Endothelial cell of umbilical vein (primary cell): Measurements from ENCODE around the gene LAD1. TPM values are rescaled to one million over a fixed set of nuclear protein-coding genes. Genes with fewer than 3 reads are reported as not detected.

Experiments
- BruUV-seq: library from RNA; stranded (reverse); fragments of 400-500 nt; replicated peaks from 2 replicates; lab custom pipeline; 2021; lab: Mats Ljungman, UMichigan
- CTCF ChIA-PET: fragments of 300-600, 350-600 bp; sonication (Branson Sonifier 250); formaldehyde crosslinking; loops from one replicate; lab custom pipeline; 2021; ENCODE audit warnings: antibody characterized with exemption, inconsistent platforms; lab: Charles Lee
- POLR2A ChIA-PET: fragments of 300-600, 350-600 bp; sonication (Branson Sonifier 250); formaldehyde crosslinking; loops from one replicate; lab custom pipeline; 2021; ENCODE audit warnings: antibody characterized with exemption, inconsistent platforms; lab: Charles Lee
- DNase-seq: peaks from one replicate; pipeline ENCODE4 v3.0.0-alpha.2; 2011; ENCODE audit warnings: low read depth, low spot score
- FAIRE-seq: peaks from 2 replicates; lab custom pipeline; 2011; peaks lifted over from hg19 to GRCh38; lab: Jason Lieb, UNC
- H2AFZ ChIP-seq: 2 replicates; pipeline ENCODE4 v1.6.0; 2012; ENCODE audit warnings: low read depth, low read length, control low read depth, inconsistent platforms
- H3K27ac ChIP-seq: 2 replicates; pipeline ENCODE4 v1.5.1; 2011; ENCODE audit warnings: low read depth, mild to moderate bottlenecking, control low read depth, low read length, moderate library complexity; ENCODE audit not compliant: insufficient read depth
- H3K27me3 ChIP-seq, 2 experiments: 2 replicates each; pipeline versions ENCODE4 v1.6.0 to v1.6.1; 2011; ENCODE audit warnings: low read length in 2 of 2, mixed read lengths in 1 of 2; ENCODE audit not compliant: control insufficient read depth in 2 of 2, insufficient read depth in 2 of 2
- H3K36me3 ChIP-seq, 2 experiments: 2 replicates in 1 of 2; 3 replicates in 1 of 2; pipeline ENCODE4 v1.5.1; 2011; ENCODE audit warnings: low read length in 2 of 2, mild to moderate bottlenecking in 1 of 2, moderate library complexity in 1 of 2; ENCODE audit not compliant: control insufficient read depth in 2 of 2, insufficient read depth in 2 of 2; ENCODE audit errors: extremely low read depth in 1 of 2
- H3K4me1 ChIP-seq: 3 replicates; pipeline ENCODE4 v1.5.1; 2011; ENCODE audit warnings: mild to moderate bottlenecking, low read length; ENCODE audit not compliant: control insufficient read depth, insufficient read depth; ENCODE audit errors: extremely low read depth
- H3K4me2 ChIP-seq: 2 replicates; pipeline ENCODE4 v1.6.1; 2011; ENCODE audit warnings: low read length, control low read depth, mixed read lengths; ENCODE audit not compliant: insufficient read depth
- H3K4me3 ChIP-seq, 3 experiments: fragments of 200-600 bp in 1 of 3; sonication (generic), shearing (Covaris generic) in 1 of 3; replicated peaks in 1 of 3; 2 replicates each; pipeline ENCODE4 v1.5.1; 2011 to 2016; ENCODE audit warnings: control low read depth in 3 of 3, low read length in 3 of 3, mild to moderate bottlenecking in 2 of 3, inconsistent platforms in 1 of 3, low read depth in 1 of 3, moderate library complexity in 1 of 3; ENCODE audit not compliant: insufficient read depth in 1 of 3
- H3K79me2 ChIP-seq: 2 replicates; pipeline ENCODE4 v1.6.0; 2012; ENCODE audit warnings: low read length, inconsistent platforms; ENCODE audit not compliant: control insufficient read depth, insufficient read depth
- H3K9ac ChIP-seq: replicated peaks from 2 replicates; pipeline ENCODE3; 2011; ENCODE audit warnings: low read length, control low read depth; ENCODE audit not compliant: insufficient read depth; ENCODE audit errors: extremely low read depth
- H3K9me1 ChIP-seq: replicated peaks from 3 replicates; pipeline ENCODE4 v1.6.0; 2011; ENCODE audit warnings: mild to moderate bottlenecking, low read length; ENCODE audit not compliant: control insufficient read depth, insufficient read depth; ENCODE audit errors: extremely low read depth
- H3K9me3 ChIP-seq: replicated peaks from 2 replicates; pipeline ENCODE4 v1.5.1; 2012; ENCODE audit warnings: low read length, inconsistent platforms; ENCODE audit not compliant: control insufficient read depth, insufficient read depth
- H4K20me1 ChIP-seq: replicated peaks from 2 replicates; pipeline ENCODE3; 2011; ENCODE audit warnings: mild to moderate bottlenecking, low read length; ENCODE audit not compliant: control insufficient read depth, insufficient read depth; ENCODE audit errors: extremely low read depth
- CTCF ChIP-seq, 2 donors: IDR thresholded peaks; 1 replicate in 1 of 2; 2 replicates in 1 of 2; pipeline ENCODE4 v1.5.1; 2011; ENCODE audit warnings: low read length in 2 of 2, mild to moderate bottlenecking in 2 of 2, moderate library complexity in 2 of 2, control low read depth in 1 of 2, inconsistent platforms in 1 of 2, low read depth in 1 of 2; ENCODE audit not compliant: insufficient read depth in 1 of 2; ENCODE audit errors: extremely low read depth in 1 of 2
- EZH2 ChIP-seq: IDR thresholded peaks from 2 replicates; pipeline ENCODE4 v1.6.1; 2012; ENCODE audit warnings: borderline replicate concordance, low read depth, mild to moderate bottlenecking, moderate library complexity, low read length, inconsistent platforms; ENCODE audit not compliant: severe bottlenecking
- FOS ChIP-seq: IDR thresholded peaks from 2 replicates; pipeline ENCODE4 v1.6.1; 2011; ENCODE audit warnings: mild to moderate bottlenecking, low read length, moderate library complexity, borderline replicate concordance; ENCODE audit not compliant: insufficient read depth
- GATA2 ChIP-seq: IDR thresholded peaks from 2 replicates; pipeline ENCODE4 v1.7.0; 2011; ENCODE audit warnings: low read depth, mild to moderate bottlenecking, moderate library complexity, mixed read lengths, low read length; ENCODE audit not compliant: insufficient read length, insufficient read depth
- JUN ChIP-seq: IDR thresholded peaks from 2 replicates; pipeline ENCODE4 v1.6.1; 2011; ENCODE audit warnings: borderline replicate concordance, low read depth; ENCODE audit not compliant: insufficient read length, insufficient read depth
- MYC ChIP-seq: IDR thresholded peaks from one replicate; pipeline ENCODE4 v1.6.1; 2011; ENCODE audit warnings: mild to moderate bottlenecking, low read depth, low read length
- POLR2A ChIP-seq: IDR thresholded peaks from 2 replicates; pipeline ENCODE4 v1.6.1; 2012; ENCODE audit warnings: low read depth, mild to moderate bottlenecking, control low read depth, low read length
- POLR2AphosphoS5 ChIP-seq: IDR thresholded peaks from 2 replicates; pipeline ENCODE4 v1.6.1; 2012; ENCODE audit warnings: low read depth, mild to moderate bottlenecking, control low read depth, low read length, moderate library complexity; ENCODE audit not compliant: insufficient read depth
- dilution Hi-C: fragments of 300-500 bp; cut with MboI; formaldehyde crosslinking; loops from one replicate; pipeline ENCODE4 v1.15.0; 2019; ENCODE audit warnings: low sequenced_read_pairs; ENCODE audit not compliant: extremely low pct_ligation_motif_present
- intact Hi-C: fragments of 100-400 bp; cut with micrococcal nuclease; formaldehyde crosslinking; loops from one replicate; pipeline ENCODE4 v1.10.0; 2022
- polyA plus RNA-seq, 4 experiments: library from polyadenylated mRNA; depleted of rRNA in 3 of 4; stranded (reverse) in 3 of 4; unstranded in 1 of 4; fragments of >200 nt; gene quantifications; 2 replicates each; pipeline versions ENCODE4 v1.2.1 to v1.2.3, GENCODE V29; 2011 to 2012; ENCODE audit warnings: missing spikeins in 1 of 4
- total RNA-seq: library from RNA; stranded (reverse); gene quantifications from 2 replicates; pipeline ENCODE4 v1.2.3, GENCODE V29; 2021
- TF ChIP-seq, protein P1 (sequence below): IDR thresholded peaks from 2 replicates; pipeline ENCODE4 v1.6.1; 2011; ENCODE audit not compliant: insufficient read depth, insufficient read length

The LAD1 gene
- total and polyA plus RNA-seq, 2 donors (not counting 3 experiments of a cell fraction or from before 2014, with no cell fraction given): not detected

- Histone ChIP-seq H3K27ac (no peak overlapping the region), H4K20me1 (no peaks in the 10 kb centered on the region), H3K4me1 (no peaks in the 10 kb centered on the region), H3K79me2 (no peaks in the 10 kb centered on the region), H2AFZ (no peak overlapping the region), H3K4me2 (no peak overlapping the region), H3K27me3 (peaks cover 7 to 14% of the 10 kb centered on the region in 2 experiments), H3K9me1 (no peaks in the 10 kb centered on the region), H3K36me3 (no peaks in the 10 kb centered on the region), H3K9me3 (no peaks in the 10 kb centered on the region), H3K4me3 (no peak overlapping the region), H3K9ac (no peak overlapping the region)
- intact Hi-C loops (no loop called here), dilution Hi-C loops (no loop called here)
- POLR2A ChIA-PET: no interaction called here
- BruUV-seq: no TSS peak
- TF ChIP-seq MYC (no peak), GATA2 (no peak), POLR2A (no peak), EZH2 (no peak), CTCF (IDR thresholded peaks at IDR 0.05; ENCODE audit: extremely low read depth in 1 of 2, insufficient read depth in 1 of 2, low read depth in 1 of 2, low read length in 2 of 2) (no peak), JUN (no peak), FOS (no peak), POLR2AphosphoS5 (no peak)
- TF ChIP-seq, protein P1, sequence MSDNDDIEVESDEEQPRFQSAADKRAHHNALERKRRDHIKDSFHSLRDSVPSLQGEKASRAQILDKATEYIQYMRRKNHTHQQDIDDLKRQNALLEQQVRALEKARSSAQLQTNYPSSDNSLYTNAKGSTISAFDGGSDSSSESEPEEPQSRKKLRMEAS: no peak
- CTCF ChIA-PET: interaction anchor here (0.7 to 1.1 kb wide), 2 partner anchors 12 to 69 kb away, joined by 3 read pairs; no protein-coding TSS in a partner anchor
- DNase-seq (no peak), FAIRE-seq (no peak)
These were observed 44.6 kb upstream of the LAD1 start for GRCh38 chr1:201443747-201444146.
